ENCODE results near the gene ARHGEF12.

DNA sequence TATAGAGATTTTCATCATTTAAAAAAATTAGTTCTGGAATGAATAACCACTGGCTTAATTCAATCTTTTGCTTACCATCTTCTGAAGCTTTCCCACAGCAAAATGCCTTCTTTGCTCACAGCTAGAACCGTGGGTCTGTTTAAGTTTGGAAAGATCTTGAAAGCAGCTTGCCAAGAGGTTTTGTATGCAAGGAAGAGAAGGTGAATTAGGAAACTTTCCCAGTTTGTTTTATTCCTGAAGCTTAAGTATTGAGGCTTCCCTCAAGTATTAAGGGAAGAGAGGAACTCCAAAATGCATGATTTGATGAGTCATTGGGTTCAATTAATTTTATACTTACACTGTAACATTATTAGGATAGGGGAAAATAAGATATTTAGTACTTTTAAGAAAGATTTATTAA is 1.9 kb upstream of the ARHGEF12 start:
- TF ChIP-seq GATA2 (IDR thresholded peaks at IDR 0.05; ENCODE audit: low read depth, low read length) (no peak), GATA3 (IDR thresholded peaks at IDR 0.05; ENCODE audit: low read depth, low read length) (no peak)

Data from SH-SY5Y (cell line).